ENCODE data around the gene PHC2.

The PHC2 gene

GRCh38 chr1:33348676-33349080, 82.2 kb downstream of the PHC2 start:
- no peak for DNase-seq

GRCh38 chr1:33348194-33348593, 82.7 kb downstream of the PHC2 start:
- DNase-seq, result no peak

- DNase-seq, result peak; percentile 18
These were observed 83.3 kb downstream of the PHC2 start for GRCh38 chr1:33347650-33347992.

GRCh38 chr1:33346927-33347649, 83.8 kb downstream of the PHC2 start:
- DNase-seq, result no peak

- DNase-seq, result no peak
These were observed 84.4 kb downstream of the PHC2 start for GRCh38 chr1:33346533-33346926.

- no peak for DNase-seq
These were observed 85.9 kb downstream of the PHC2 start for GRCh38 chr1:33344896-33345560.

- DNase-seq, result no peak
These were observed 87.4 kb downstream of the PHC2 start for GRCh38 chr1:33343539-33343938.

GRCh38 chr1:33342041-33342723, 88.7 kb downstream of the PHC2 start:
- DNase-seq, result peak; percentile 88

GRCh38 chr1:33341190-33341589, 89.7 kb downstream of the PHC2 start:
- DNase-seq, result no peak

GRCh38 chr1:33339413-33339812, 91.5 kb downstream of the PHC2 start:
- no peak for DNase-seq

GRCh38 chr1:33338440-33339211, 92.3 kb downstream of the PHC2 start:
- DNase-seq, result no peak

GRCh38 chr1:33338048-33338439, 92.9 kb downstream of the PHC2 start:
- no peak for DNase-seq

- no peak for DNase-seq
These were observed 93.5 kb downstream of the PHC2 start for GRCh38 chr1:33337441-33337840.

GRCh38 chr1:33336580-33336979, 94.3 kb downstream of the PHC2 start:
- no peak for DNase-seq

- no peak for DNase-seq
These were observed 95.9 kb downstream of the PHC2 start for GRCh38 chr1:33335020-33335419.

GRCh38 chr1:33334081-33334552, 96.8 kb downstream of the PHC2 start:
- DNase-seq, result no peak

- DNase-seq, result no peak
These were observed 98.0 kb downstream of the PHC2 start for GRCh38 chr1:33332881-33333280.

GRCh38 chr1:33332357-33332789, 98.5 kb downstream of the PHC2 start:
- no peak for DNase-seq

GRCh38 chr1:33331444-33332356, 99.2 kb downstream of the PHC2 start:
- no peak for DNase-seq

- no peak for DNase-seq
These were observed 100.0 kb downstream of the PHC2 start for GRCh38 chr1:33330906-33331305.

GRCh38 chr1:33330361-33330890, 100.5 kb downstream of the PHC2 start:
- DNase-seq, result no peak

Measured in DMS79 (cell line).